A549 (cell line): ENCODE data around the gene RBFOX1. TPM values are rescaled to one million over a fixed set of nuclear protein-coding genes. Genes with fewer than 3 reads are reported as not detected.

Experiments
- ATAC-seq, 2 experiments: fragments of 200-7000 bp in 1 of 2; fragments of >200 bp in 1 of 2; cut with Nextera tagmentation in 1 of 2; cut with Tn5 transposase in 1 of 2; 3 replicates each; pipeline versions ENCODE4 v1.8.0 to v1.9.1; 2018 to 2020; ENCODE audit warnings: mild to moderate bottlenecking in 1 of 2, moderate library complexity in 1 of 2
- CTCF ChIA-PET: fragments of 300-600 bp; sonication (Branson Sonifier 250); formaldehyde crosslinking; extraction: SDS; loops from one replicate; lab custom pipeline; 2021; ENCODE audit warnings: antibody characterized with exemption, inconsistent platforms; lab: Yijun Ruan, JAX
- POLR2A ChIA-PET: fragments of 350-600 bp; formaldehyde crosslinking; extraction: SDS; loops from one replicate; lab custom pipeline; 2021; ENCODE audit warnings: antibody characterized with exemption, inconsistent platforms; lab: Yijun Ruan, JAX
- DNase-seq, 2 experiments: peaks; one replicate each; pipeline versions ENCODE4 v3.0.0 to v3.0.0-alpha.2; 2011 to 2016; ENCODE audit warnings: low read depth in 1 of 2, low spot score in 1 of 2
- FAIRE-seq: peaks from 2 replicates; lab custom pipeline; 2011; peaks lifted over from hg19 to GRCh38; lab: Jason Lieb, UNC
- H3K27ac ChIP-seq, 2 experiments: fragments of >200 bp; sonication (Bioruptor Twin); formaldehyde crosslinking; 3 replicates each; pipeline ENCODE4 v1.5.1; 2016 to 2017
- H3K4me1 ChIP-seq: fragments of >200 bp; sonication (Bioruptor Twin); formaldehyde crosslinking; 3 replicates; pipeline ENCODE4 v1.6.1; 2016
- H3K4me2 ChIP-seq: fragments of >200 bp; sonication (Bioruptor Twin); formaldehyde crosslinking; 3 replicates; pipeline ENCODE4 v1.6.1; 2016
- H3K4me3 ChIP-seq: fragments of >200 bp; sonication (Bioruptor Twin); formaldehyde crosslinking; 3 replicates; pipeline ENCODE4 v1.5.1; 2016
- H3K9me3 ChIP-seq: fragments of >200 bp; sonication (Bioruptor Twin); formaldehyde crosslinking; 3 replicates; pipeline ENCODE4 v1.6.1; 2016
- CBX8 ChIP-seq: fragments of 200-600 bp; sonication (generic); IDR thresholded peaks from 2 replicates; pipeline ENCODE4 v1.6.1; 2016
- CEBPB ChIP-seq, 2 experiments: fragments of >200 bp in 1 of 2; sonication (Bioruptor Twin) in 1 of 2; formaldehyde crosslinking in 1 of 2; IDR thresholded peaks; 2 replicates each; pipeline ENCODE4 v1.6.1; 2012 to 2016
- CHD4 ChIP-seq: fragments of 200-600 bp; sonication (generic); IDR thresholded peaks from 2 replicates; pipeline ENCODE4 v1.6.1; 2016; ENCODE audit warnings: antibody characterized with exemption, mild to moderate bottlenecking, borderline replicate concordance
- FOSL2 ChIP-seq, 2 experiments: fragments of 450-650 bp in 1 of 2; fragments of >200 bp in 1 of 2; sonication (Bioruptor Twin) in 1 of 2; formaldehyde crosslinking; IDR thresholded peaks; 2 replicates each; pipeline versions ENCODE4 v1.5.0 to v1.6.1; 2016 to 2020; ENCODE audit warnings: mild to moderate bottlenecking in 1 of 2, moderate library complexity in 1 of 2
- HDAC2 ChIP-seq: fragments of 200-600 bp; sonication (generic); IDR thresholded peaks from 2 replicates; pipeline ENCODE4 v1.6.1; 2016
- HES2 ChIP-seq: fragments of >200 bp; sonication (Bioruptor Twin); formaldehyde crosslinking; IDR thresholded peaks from 2 replicates; pipeline ENCODE4 v1.6.1; 2016
- HEYL ChIP-seq: fragments of 250-450 bp; sonication (Bioruptor Pico); IDR thresholded peaks from 2 replicates; pipeline ENCODE4 v1.8.0; 2021; ENCODE audit warnings: mild to moderate bottlenecking, moderate library complexity
- HOXB13 ChIP-seq: fragments of 250-450 bp; sonication (Bioruptor Pico); IDR thresholded peaks from 2 replicates; pipeline ENCODE4 v1.5.0; 2020; ENCODE audit warnings: low read depth, mild to moderate bottlenecking, moderate library complexity
- HOXB5 ChIP-seq: fragments of 250-450 bp; sonication (Bioruptor Pico); IDR thresholded peaks from 2 replicates; pipeline ENCODE4 v1.5.0; 2020; ENCODE audit warnings: mild to moderate bottlenecking, moderate library complexity
- KDM1A ChIP-seq: fragments of 200-600 bp; sonication (generic); IDR thresholded peaks from 2 replicates; pipeline ENCODE4 v1.6.1; 2016; ENCODE audit warnings: low read depth, mild to moderate bottlenecking
- KDM5A ChIP-seq: fragments of 200-600 bp; sonication (generic); IDR thresholded peaks from 2 replicates; pipeline ENCODE4 v1.6.1; 2016; ENCODE audit warnings: antibody characterized with exemption, mild to moderate bottlenecking
- MYC ChIP-seq: IDR thresholded peaks from 2 replicates; pipeline ENCODE4 v1.6.1; 2012; ENCODE audit warnings: mild to moderate bottlenecking, inconsistent platforms, low read length, improper control_type of control experiment, borderline replicate concordance
- PHF8 ChIP-seq: fragments of 200-600 bp; sonication (generic); IDR thresholded peaks from 2 replicates; pipeline ENCODE4 v1.6.1; 2016; ENCODE audit warnings: low read depth, mild to moderate bottlenecking, antibody characterized with exemption, moderate library complexity, borderline replicate concordance
- RAD21 ChIP-seq, 2 experiments: fragments of >200 bp in 1 of 2; sonication (Bioruptor Twin) in 1 of 2; formaldehyde crosslinking in 1 of 2; IDR thresholded peaks in 1 of 2; conservative IDR thresholded peaks in 1 of 2; 2 replicates in 1 of 2; 3 replicates in 1 of 2; pipeline ENCODE4 v1.6.1; 2012 to 2018; ENCODE audit warnings: inconsistent platforms in 1 of 2
- RNF2 ChIP-seq: fragments of 200-600 bp; sonication (generic); IDR thresholded peaks from 2 replicates; pipeline ENCODE4 v1.6.1; 2016; ENCODE audit warnings: low read depth, mild to moderate bottlenecking, antibody characterized with exemption, moderate library complexity, borderline replicate concordance
- SMC3 ChIP-seq: fragments of >200 bp; sonication (Bioruptor Twin); formaldehyde crosslinking; IDR thresholded peaks from 3 replicates; pipeline ENCODE4 v1.6.1; 2018; ENCODE audit warnings: inconsistent platforms
- SREBF2 ChIP-seq: fragments of 450-650 bp; IDR thresholded peaks from 2 replicates; pipeline ENCODE4 v1.6.1; 2014; ENCODE audit warnings: mild to moderate bottlenecking, moderate library complexity
- ZC3H11A ChIP-seq: fragments of 450-650 bp; IDR thresholded peaks from 2 replicates; pipeline ENCODE4 v1.6.1; 2014; ENCODE audit warnings: antibody characterized with exemption, mild to moderate bottlenecking
- ZNF302 ChIP-seq: fragments of 250-450 bp; sonication (Bioruptor Pico); IDR thresholded peaks from 2 replicates; pipeline ENCODE4 v1.9.0; 2021; ENCODE audit warnings: inconsistent platforms, mild to moderate bottlenecking, moderate library complexity
- ZSCAN20 ChIP-seq: fragments of 250-450 bp; sonication (Bioruptor Pico); IDR thresholded peaks from 2 replicates; pipeline ENCODE4 v1.8.0; 2022; ENCODE audit warnings: mild to moderate bottlenecking, moderate library complexity
- WGBS: methylation state at CpG from one replicate; pipeline ENCODE4 v1.1.6; 2017; ENCODE audit errors: missing lambda C conversion rate; 5-methylcytosine and 5-hydroxymethylcytosine counted together
- polyA plus RNA-seq, 4 experiments: library from polyadenylated mRNA; depleted of rRNA in 3 of 4; stranded (reverse); fragments of >200 nt; fragmentation: RNase III in 1 of 4; extraction: RNeasy Plus Mini Kit Qiagen cat#74134 plus additional on column Dnase treatment in 1 of 4; gene quantifications; 2 replicates in 3 of 4; 3 replicates in 1 of 4; pipeline ENCODE4 v1.2.3, GENCODE V29; 2011 to 2017
- TF ChIP-seq, protein P1 (sequence below): fragments of 250-450 bp; sonication (Bioruptor Pico); IDR thresholded peaks from 2 replicates; pipeline ENCODE4 v1.5.0; 2021; ENCODE audit warnings: mild to moderate bottlenecking, moderate library complexity, borderline replicate concordance
- TF ChIP-seq, protein P2 (sequence below): IDR thresholded peaks from 2 replicates; pipeline ENCODE4 v1.6.1; 2012
- TF ChIP-seq, protein P3 (sequence below): fragments of 250-450 bp; sonication (Bioruptor Pico); IDR thresholded peaks from 2 replicates; pipeline ENCODE4 v1.5.0; 2020; ENCODE audit warnings: low read depth, mild to moderate bottlenecking, moderate library complexity
- TF ChIP-seq, protein P4 (sequence below): IDR thresholded peaks from 2 replicates; pipeline ENCODE4 v1.6.1; 2012; ENCODE audit warnings: low read depth, borderline replicate concordance

RBFOX1 gene
- polyA plus RNA-seq, 2 of the 4 experiments (the other 2 are of a cell fraction), result not detected

GRCh38 chr16:7338826-7339225, 6.2 kb downstream of the RBFOX1 start:
- no peaks in the 10 kb centered on the region for H3K9me3 ChIP-seq
- TF ChIP-seq HOXB5, result no peak
- TF ChIP-seq FOSL2 (IDR thresholded peaks at IDR 0.05), result no peak
- TF ChIP-seq FOSL2 (CRISPR knock-in tag; IDR thresholded peaks at IDR 0.05), result no peak
- TF ChIP-seq SREBF2, result no peak
- TF ChIP-seq HOXB13 (CRISPR knock-in tag), result no peak
- TF ChIP-seq RAD21 (conservative IDR thresholded peaks at IDR 0.05 in 1 of 2, IDR thresholded peaks at IDR 0.05 in 1 of 2), result no peak
- no peak for TF ChIP-seq RNF2
- TF ChIP-seq SMC3, result no peak
- TF ChIP-seq, protein P1, sequence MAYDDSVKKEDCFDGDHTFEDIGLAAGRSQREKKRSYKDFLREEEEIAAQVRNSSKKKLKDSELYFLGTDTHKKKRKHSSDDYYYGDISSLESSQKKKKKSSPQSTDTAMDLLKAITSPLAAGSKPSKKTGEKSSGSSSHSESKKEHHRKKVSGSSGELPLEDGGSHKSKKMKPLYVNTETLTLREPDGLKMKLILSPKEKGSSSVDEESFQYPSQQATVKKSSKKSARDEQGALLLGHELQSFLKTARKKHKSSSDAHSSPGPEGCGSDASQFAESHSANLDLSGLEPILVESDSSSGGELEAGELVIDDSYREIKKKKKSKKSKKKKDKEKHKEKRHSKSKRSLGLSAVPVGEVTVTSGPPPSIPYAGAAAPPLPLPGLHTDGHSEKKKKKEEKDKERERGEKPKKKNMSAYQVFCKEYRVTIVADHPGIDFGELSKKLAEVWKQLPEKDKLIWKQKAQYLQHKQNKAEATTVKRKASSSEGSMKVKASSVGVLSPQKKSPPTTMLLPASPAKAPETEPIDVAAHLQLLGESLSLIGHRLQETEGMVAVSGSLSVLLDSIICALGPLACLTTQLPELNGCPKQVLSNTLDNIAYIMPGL, result no peak
- TF ChIP-seq CEBPB (IDR thresholded peaks at IDR 0.05), result no peak
- TF ChIP-seq, protein P2, sequence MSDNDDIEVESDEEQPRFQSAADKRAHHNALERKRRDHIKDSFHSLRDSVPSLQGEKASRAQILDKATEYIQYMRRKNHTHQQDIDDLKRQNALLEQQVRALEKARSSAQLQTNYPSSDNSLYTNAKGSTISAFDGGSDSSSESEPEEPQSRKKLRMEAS, result no peak
- TF ChIP-seq HEYL, result no peak
- TF ChIP-seq ZSCAN20 (CRISPR knock-in tag), result no peak
- ATAC-seq, result no peak
- ChIA-PET CTCF (no interaction called here), POLR2A (no interaction called here)
- H3K4me2 ChIP-seq, result no peak overlapping the region
- no peak overlapping the region for H3K4me3 ChIP-seq
- H3K27ac ChIP-seq, result no peak overlapping the region
- no peak for DNase-seq
- H3K4me1 ChIP-seq, result no peaks in the 10 kb centered on the region
- 8% methylated on average over 4 of the region's 4 CpGs for WGBS
- FAIRE-seq, result no peak

GRCh38 chr16:7339700-7340099, 7.1 kb downstream of the RBFOX1 start:
- DNase-seq, result no peak
- no peak overlapping the region for H3K27ac ChIP-seq
- POLR2A ChIA-PET, result no interaction called here
- no peak overlapping the region for H3K4me2 ChIP-seq
- WGBS, result 44% methylated on average over 1 of the region's 1 CpG
- TF ChIP-seq, protein P3, sequence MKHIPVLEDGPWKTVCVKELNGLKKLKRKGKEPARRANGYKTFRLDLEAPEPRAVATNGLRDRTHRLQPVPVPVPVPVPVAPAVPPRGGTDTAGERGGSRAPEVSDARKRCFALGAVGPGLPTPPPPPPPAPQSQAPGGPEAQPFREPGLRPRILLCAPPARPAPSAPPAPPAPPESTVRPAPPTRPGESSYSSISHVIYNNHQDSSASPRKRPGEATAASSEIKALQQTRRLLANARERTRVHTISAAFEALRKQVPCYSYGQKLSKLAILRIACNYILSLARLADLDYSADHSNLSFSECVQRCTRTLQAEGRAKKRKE, result no peak
- TF ChIP-seq ZNF302 (CRISPR knock-in tag) (no peak), PHF8 (no peak), HES2 (no peak), CHD4 (no peak), HOXB13 (CRISPR knock-in tag) (no peak), MYC (no peak), HEYL (no peak), ZC3H11A (no peak), KDM1A (no peak), CBX8 (no peak), HDAC2 (no peak), KDM5A (no peak)
- TF ChIP-seq, protein P4, sequence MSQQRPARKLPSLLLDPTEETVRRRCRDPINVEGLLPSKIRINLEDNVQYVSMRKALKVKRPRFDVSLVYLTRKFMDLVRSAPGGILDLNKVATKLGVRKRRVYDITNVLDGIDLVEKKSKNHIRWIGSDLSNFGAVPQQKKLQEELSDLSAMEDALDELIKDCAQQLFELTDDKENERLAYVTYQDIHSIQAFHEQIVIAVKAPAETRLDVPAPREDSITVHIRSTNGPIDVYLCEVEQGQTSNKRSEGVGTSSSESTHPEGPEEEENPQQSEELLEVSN, result no peak
- TF ChIP-seq, protein P2, result no peak
- TF ChIP-seq, all 56 proteins: peak for 0
- FAIRE-seq (no peak), ATAC-seq (no peak)
- Histone ChIP-seq H3K4me3 (no peak overlapping the region), H3K4me1 (no peaks in the 10 kb centered on the region), H3K9me3 (no peaks in the 10 kb centered on the region)
- CTCF ChIA-PET, result no interaction called here
